ENCODE results near the gene HERC2.

- TF ChIP-seq, protein P1, sequence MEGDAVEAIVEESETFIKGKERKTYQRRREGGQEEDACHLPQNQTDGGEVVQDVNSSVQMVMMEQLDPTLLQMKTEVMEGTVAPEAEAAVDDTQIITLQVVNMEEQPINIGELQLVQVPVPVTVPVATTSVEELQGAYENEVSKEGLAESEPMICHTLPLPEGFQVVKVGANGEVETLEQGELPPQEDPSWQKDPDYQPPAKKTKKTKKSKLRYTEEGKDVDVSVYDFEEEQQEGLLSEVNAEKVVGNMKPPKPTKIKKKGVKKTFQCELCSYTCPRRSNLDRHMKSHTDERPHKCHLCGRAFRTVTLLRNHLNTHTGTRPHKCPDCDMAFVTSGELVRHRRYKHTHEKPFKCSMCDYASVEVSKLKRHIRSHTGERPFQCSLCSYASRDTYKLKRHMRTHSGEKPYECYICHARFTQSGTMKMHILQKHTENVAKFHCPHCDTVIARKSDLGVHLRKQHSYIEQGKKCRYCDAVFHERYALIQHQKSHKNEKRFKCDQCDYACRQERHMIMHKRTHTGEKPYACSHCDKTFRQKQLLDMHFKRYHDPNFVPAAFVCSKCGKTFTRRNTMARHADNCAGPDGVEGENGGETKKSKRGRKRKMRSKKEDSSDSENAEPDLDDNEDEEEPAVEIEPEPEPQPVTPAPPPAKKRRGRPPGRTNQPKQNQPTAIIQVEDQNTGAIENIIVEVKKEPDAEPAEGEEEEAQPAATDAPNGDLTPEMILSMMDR (IDR thresholded peaks at IDR 0.05; ENCODE audit: control extremely low read depth in 1 of 3, insufficient read depth in 1 of 3, low read depth in 1 of 3, low read length in 3 of 3) = no peak
- TF ChIP-seq TCF12 (IDR thresholded peaks at IDR 0.05; ENCODE audit: low read depth, low read length) = no peak
Measured at GRCh38 chr15:28122038-28122949, 199.7 kb downstream of the HERC2 start.
